Tibial nerve (tissue), 4 donors: ENCODE data around the gene MRPL39. TPM values are rescaled to one million over a fixed set of nuclear protein-coding genes. Genes with fewer than 3 reads are reported as not detected.

ENCODE experiments used
- DNase-seq, 2 donors: peaks; one replicate each; pipeline ENCODE4 v3.0.0-alpha.2; 2019; ENCODE audit warnings: low spot score in 2 of 2
- H3K27ac ChIP-seq, 4 donors: fragments of 200-600 bp; sonication (generic) in 3 of 4; one replicate each; pipeline ENCODE4 v1.5.1; 2017 to 2019; ENCODE audit warnings: mild to moderate bottlenecking in 1 of 4
- H3K27me3 ChIP-seq, 2 donors: fragments of 200-600 bp; sonication (generic) in 1 of 2; one replicate each; pipeline versions ENCODE4 v1.5.1 to v1.6.0; 2017 to 2019
- H3K36me3 ChIP-seq, 3 donors: fragments of 200-600 bp; sonication (generic); one replicate each; pipeline ENCODE4 v1.5.1; 2018 to 2019
- H3K4me1 ChIP-seq, 4 donors: fragments of 200-600 bp; sonication (generic) in 3 of 4; one replicate each; pipeline ENCODE4 v1.5.1; 2017 to 2019
- H3K4me3 ChIP-seq, 4 donors: fragments of 200-600 bp; sonication (generic) in 3 of 4; one replicate each; pipeline ENCODE4 v1.5.1; 2017 to 2019; ENCODE audit warnings: mild to moderate bottlenecking in 1 of 4, moderate library complexity in 1 of 4
- H3K9me3 ChIP-seq, 4 donors: fragments of 200-600 bp; sonication (generic) in 3 of 4; one replicate each; pipeline ENCODE4 v1.5.1; 2017 to 2019
- EP300 ChIP-seq, 2 donors: sonication (generic); formaldehyde crosslinking; IDR thresholded peaks; one replicate each; pipeline ENCODE4 v1.6.1; 2017; ENCODE audit warnings: antibody characterized with exemption in 2 of 2, mild to moderate bottlenecking in 1 of 2
- POLR2A ChIP-seq, 2 donors: fragments of 450-650 bp; IDR thresholded peaks; one replicate each; pipeline ENCODE4 v1.6.1; 2017; ENCODE audit warnings: antibody characterized with exemption in 2 of 2, mild to moderate bottlenecking in 2 of 2, moderate library complexity in 2 of 2
- WGBS, 2 donors: methylation state at CpG; one replicate each; pipeline ENCODE4 v1.1.5; 2018; 5-methylcytosine and 5-hydroxymethylcytosine counted together
- total RNA-seq, 4 donors: library from RNA; depleted of rRNA; stranded (reverse); fragments of >200 nt; gene quantifications; one replicate each; pipeline ENCODE4 v1.1.0, GENCODE V29; 2016
- TF ChIP-seq, protein P1 (sequence below), 5 experiments: fragments of 200-600 bp in 3 of 5; fragments of 450-650 bp in 2 of 5; sonication (generic) in 3 of 5; IDR thresholded peaks; one replicate each; pipeline ENCODE4 v1.5.1; 2016 to 2019; ENCODE audit warnings: antibody characterized with exemption in 5 of 5, mild to moderate bottlenecking in 3 of 5, moderate library complexity in 2 of 5

MRPL39 gene
- total RNA-seq, 4 donors from 2014 or later, result 14.5 to 22.3 (median 18.4) TPM

DNA sequence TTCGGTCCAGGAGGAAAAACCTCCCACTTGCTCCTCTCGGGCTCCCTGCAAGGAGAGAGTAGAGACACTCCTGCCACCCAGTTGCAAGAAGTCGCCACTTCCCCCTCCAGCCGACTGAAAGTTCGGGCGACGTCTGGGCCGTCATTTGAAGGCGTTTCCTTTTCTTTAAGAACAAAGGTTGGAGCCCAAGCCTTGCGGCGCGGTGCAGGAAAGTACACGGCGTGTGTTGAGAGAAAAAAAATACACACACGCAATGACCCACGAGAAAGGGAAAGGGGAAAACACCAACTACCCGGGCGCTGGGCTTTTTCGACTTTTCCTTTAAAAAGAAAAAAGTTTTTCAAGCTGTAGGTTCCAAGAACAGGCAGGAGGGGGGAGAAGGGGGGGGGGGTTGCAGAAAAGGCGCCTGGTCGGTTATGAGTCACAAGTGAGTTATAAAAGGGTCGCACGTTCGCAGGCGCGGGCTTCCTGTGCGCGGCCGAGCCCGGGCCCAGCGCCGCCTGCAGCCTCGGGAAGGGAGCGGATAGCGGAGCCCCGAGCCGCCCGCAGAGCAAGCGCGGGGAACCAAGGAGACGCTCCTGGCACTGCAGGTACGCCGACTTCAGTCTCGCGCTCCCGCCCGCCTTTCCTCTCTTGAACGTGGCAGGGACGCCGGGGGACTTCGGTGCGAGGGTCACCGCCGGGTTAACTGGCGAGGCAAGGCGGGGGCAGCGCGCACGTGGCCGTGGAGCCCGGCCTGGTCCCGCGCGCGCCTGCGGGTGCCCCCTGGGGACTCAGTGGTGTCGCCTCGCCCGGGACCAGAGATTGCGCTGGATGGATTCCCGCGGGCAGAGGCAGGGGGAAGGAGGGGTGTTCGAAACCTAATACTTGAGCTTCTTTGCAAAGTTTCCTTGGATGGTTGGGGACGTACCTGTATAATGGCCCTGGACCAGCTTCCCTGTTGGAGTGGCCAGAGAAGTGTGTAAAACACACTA, 45.3 kb downstream of the MRPL39 start:
- Histone ChIP-seq H3K9me3 (no peaks in the 10 kb centered on the region), H3K27ac (peak overlapping the region in 3 of 4 donors; percentile 23 to 74 (median 56)), H3K4me3 (peak overlapping the region; percentile 42 to 73 (median 62)), H3K4me1 (peaks cover 0 to 16% (median 7%) of the 10 kb centered on the region in 4 donors), H3K36me3 (peaks cover 0 to 19% (median 0%) of the 10 kb centered on the region in 3 donors), H3K27me3 (no peaks in the 10 kb centered on the region)
- WGBS, 2 donors, result 6 to 12% methylated on average over 52 to 55 of the region's 74 CpGs
- DNase-seq, result peak in 1 of 2 donors; percentile 20
- TF ChIP-seq, protein P1, sequence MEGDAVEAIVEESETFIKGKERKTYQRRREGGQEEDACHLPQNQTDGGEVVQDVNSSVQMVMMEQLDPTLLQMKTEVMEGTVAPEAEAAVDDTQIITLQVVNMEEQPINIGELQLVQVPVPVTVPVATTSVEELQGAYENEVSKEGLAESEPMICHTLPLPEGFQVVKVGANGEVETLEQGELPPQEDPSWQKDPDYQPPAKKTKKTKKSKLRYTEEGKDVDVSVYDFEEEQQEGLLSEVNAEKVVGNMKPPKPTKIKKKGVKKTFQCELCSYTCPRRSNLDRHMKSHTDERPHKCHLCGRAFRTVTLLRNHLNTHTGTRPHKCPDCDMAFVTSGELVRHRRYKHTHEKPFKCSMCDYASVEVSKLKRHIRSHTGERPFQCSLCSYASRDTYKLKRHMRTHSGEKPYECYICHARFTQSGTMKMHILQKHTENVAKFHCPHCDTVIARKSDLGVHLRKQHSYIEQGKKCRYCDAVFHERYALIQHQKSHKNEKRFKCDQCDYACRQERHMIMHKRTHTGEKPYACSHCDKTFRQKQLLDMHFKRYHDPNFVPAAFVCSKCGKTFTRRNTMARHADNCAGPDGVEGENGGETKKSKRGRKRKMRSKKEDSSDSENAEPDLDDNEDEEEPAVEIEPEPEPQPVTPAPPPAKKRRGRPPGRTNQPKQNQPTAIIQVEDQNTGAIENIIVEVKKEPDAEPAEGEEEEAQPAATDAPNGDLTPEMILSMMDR (IDR thresholded peaks at IDR 0.05), result peak in 2 of 5 experiments; percentile 6 to 27
- TF ChIP-seq EP300 (IDR thresholded peaks at IDR 0.05), result no peak
- TF ChIP-seq POLR2A (IDR thresholded peaks at IDR 0.05), result no peak

DNA sequence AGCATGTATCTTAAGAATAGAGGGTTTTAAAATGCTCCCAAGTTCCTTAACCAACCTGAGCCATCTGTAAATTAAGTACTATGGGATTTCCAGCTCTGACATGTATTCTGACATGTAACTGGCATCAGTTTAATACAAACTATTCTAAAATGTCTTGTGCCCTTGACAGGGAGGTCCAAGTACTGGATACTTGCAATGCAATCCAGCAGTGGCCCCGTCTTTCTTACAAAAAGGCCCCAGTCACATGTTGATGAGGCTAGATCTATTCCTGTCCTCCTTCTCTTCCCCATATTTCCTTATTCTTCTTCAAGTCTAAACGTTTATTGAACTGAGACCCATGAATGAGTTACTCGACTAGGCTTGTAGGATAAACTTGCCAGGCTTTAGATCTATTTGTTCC, 46.4 kb downstream of the MRPL39 start:
- no peaks in the 10 kb centered on the region for H3K27me3 ChIP-seq
- H3K4me3 ChIP-seq, result no peak overlapping the region
- no peaks in the 10 kb centered on the region for H3K9me3 ChIP-seq
- peaks cover 0 to 16% (median 7%) of the 10 kb centered on the region in 4 donors for H3K4me1 ChIP-seq
- TF ChIP-seq, protein P1 (IDR thresholded peaks at IDR 0.05), result no peak
- no peak for TF ChIP-seq EP300 (IDR thresholded peaks at IDR 0.05)
- no peak for TF ChIP-seq POLR2A (IDR thresholded peaks at IDR 0.05)
- no peak for DNase-seq
- no peak overlapping the region for H3K27ac ChIP-seq
- WGBS, 2 donors, result 68 to 78% methylated on average over 3 of the region's 3 CpGs
- peaks cover 0 to 10% (median 0%) of the 10 kb centered on the region in 3 donors for H3K36me3 ChIP-seq

DNA sequence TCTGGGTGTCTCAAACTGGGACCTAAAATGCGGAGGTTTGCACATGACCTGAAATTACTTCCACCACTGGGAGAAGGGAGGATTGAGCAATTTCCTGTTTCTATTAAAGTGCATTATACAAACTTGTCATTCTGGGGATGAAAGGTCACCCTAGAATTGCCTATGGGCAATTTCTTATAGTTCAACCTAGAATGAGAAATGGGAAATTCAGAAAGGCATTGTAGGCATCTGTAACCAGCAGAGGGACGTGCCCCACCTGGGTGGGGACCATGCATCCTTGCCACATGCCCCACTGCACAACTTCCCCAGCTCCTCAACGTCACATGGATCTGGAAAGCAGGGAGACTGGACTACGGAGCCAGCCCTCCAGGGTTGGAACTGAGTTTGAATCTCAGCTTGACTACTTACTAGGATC, 47.0 kb downstream of the MRPL39 start:
- H3K36me3 ChIP-seq, result peaks cover 0 to 4% (median 0%) of the 10 kb centered on the region in 3 donors
- no peaks in the 10 kb centered on the region for H3K27me3 ChIP-seq
- H3K4me1 ChIP-seq, result peaks cover 0 to 16% (median 7%) of the 10 kb centered on the region in 4 donors
- H3K27ac ChIP-seq, result no peak overlapping the region
- 78 to 86% methylated on average over 4 of the region's 4 CpGs for WGBS, 2 donors
- no peaks in the 10 kb centered on the region for H3K9me3 ChIP-seq
- DNase-seq, result no peak
- TF ChIP-seq, protein P1 (IDR thresholded peaks at IDR 0.05), result no peak
- TF ChIP-seq EP300 (IDR thresholded peaks at IDR 0.05), result no peak
- H3K4me3 ChIP-seq, result no peak overlapping the region

DNA sequence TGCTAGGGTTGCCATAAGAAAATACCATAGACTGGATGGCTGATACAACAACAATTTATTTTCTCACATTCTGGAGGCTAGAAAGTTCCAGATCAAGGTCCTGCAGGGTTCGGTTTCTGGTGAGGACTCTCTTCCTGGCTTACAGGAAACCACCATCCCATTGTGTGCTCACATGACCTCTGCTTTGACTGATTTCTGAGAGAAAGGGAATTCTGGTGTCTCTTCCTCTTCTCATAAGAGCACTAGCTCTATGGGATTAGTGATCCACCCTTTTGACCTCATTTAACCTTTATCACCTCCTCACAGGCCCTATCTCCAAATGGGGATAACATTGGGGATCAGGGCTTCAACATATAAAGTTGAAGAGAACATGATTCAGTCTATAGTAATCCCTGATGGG, 47.5 kb downstream of the MRPL39 start:
- no peak for DNase-seq
- no peaks in the 10 kb centered on the region for H3K27me3 ChIP-seq
- no peaks in the 10 kb centered on the region for H3K36me3 ChIP-seq
- WGBS, 2 donors, result 62 to 72% methylated on average over 1 of the region's 1 CpG
- H3K4me3 ChIP-seq, result no peak overlapping the region
- H3K27ac ChIP-seq, result no peak overlapping the region
- TF ChIP-seq EP300 (IDR thresholded peaks at IDR 0.05), result no peak
- TF ChIP-seq POLR2A (IDR thresholded peaks at IDR 0.05), result no peak
- TF ChIP-seq, protein P1 (IDR thresholded peaks at IDR 0.05), result no peak
- H3K4me1 ChIP-seq, result peaks cover 0 to 16% (median 7%) of the 10 kb centered on the region in 4 donors
- H3K9me3 ChIP-seq, result no peaks in the 10 kb centered on the region

DNA sequence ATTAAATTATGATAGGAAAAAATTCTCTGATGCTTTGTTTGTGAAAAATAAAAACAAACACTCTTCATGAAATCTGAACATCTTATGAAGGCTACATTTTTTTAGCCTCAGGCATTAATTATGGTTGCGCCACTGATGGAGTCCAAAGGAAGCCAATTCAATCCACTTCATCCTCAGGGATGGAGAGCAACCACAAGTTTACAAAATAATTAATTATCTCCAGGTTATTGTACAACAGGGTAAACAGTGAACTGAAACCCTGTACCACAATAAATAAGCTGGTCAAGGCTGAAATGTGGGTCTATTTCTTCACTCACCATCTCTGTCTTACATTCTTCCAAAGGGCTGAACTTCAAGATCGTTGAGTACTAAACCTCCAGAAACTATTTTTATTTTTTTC, 49.2 kb downstream of the MRPL39 start:
- H3K27ac ChIP-seq, result no peak overlapping the region
- peaks cover 0 to 16% (median 5%) of the 10 kb centered on the region in 4 donors for H3K4me1 ChIP-seq
- H3K4me3 ChIP-seq, result no peak overlapping the region
- no peak for TF ChIP-seq EP300 (IDR thresholded peaks at IDR 0.05)
- TF ChIP-seq POLR2A (IDR thresholded peaks at IDR 0.05), result no peak
- TF ChIP-seq, protein P1 (IDR thresholded peaks at IDR 0.05), result no peak
- no peaks in the 10 kb centered on the region for H3K9me3 ChIP-seq
- DNase-seq, result no peak
- 85 to 86% methylated on average over 2 of the region's 2 CpGs for WGBS, 2 donors
- H3K27me3 ChIP-seq, result no peaks in the 10 kb centered on the region
- H3K36me3 ChIP-seq, result no peaks in the 10 kb centered on the region
